Measurements from ENCODE around the gene ALDH2.
"Not testable (repeated sequence)": the region's sequence is repeated elsewhere in the genome, so short reads cannot be mapped to it uniquely, and the experiment has no call there.

Gene ALDH2

DNA sequence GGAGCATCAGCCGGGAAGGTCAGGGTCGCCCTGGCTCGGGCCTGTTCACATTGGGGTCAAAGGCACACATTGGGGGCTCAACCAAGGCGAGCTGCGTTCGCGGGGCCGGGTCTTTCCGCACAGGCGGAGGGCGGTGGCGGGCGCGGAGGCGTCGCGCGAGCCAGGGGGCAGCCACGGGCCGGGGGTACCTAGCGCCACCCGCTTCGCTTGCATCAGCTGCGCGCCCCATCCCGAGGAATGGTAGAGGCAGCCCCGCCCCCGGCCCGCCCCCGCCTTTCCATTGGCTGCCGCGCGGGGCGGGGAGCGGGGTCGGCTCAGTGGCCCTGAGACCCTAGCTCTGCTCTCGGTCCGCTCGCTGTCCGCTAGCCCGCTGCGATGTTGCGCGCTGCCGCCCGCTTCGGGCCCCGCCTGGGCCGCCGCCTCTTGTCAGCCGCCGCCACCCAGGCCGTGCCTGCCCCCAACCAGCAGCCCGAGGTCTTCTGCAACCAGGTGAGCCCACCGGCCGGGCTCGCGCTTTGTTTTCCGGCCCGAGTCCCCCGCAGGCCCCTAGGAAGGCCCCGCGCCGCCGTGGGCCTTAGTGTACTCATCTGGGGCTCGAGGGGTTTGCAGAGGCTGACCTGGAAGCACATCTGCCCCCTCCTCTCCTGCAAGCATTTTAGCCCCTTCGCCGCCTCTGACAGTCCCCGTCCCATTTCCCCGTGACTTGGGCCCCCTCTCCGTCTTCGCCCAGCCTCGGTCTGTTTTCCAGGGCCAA is at the start of gene ALDH2:
Gene ALDH2 (plus strand): TSS at position 326 of the 754 bp plus-strand sequence. CDS start 50 bp downstream, at position 376.
- no peak for DNase-seq (ENCODE audit: low read depth)

DNA sequence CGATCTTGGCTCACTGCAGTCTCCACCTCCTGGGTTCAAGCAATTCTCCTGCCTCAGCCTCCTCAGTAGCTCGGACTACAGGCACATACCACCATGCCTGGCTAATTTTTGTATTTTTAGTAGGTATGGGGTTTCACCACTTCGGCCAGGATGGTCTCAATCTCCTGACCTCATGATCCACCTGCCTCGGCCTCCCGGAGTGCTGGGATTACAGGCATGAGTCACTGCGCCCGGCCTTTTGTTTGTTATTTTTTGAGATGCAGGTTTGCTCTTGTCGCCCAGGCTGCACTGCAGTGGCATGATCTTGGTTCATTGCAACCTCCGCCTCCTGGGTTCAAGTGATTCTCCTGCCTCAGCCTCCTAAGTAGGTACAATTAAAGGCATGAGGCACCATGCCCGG is 47.4 kb upstream of the ALDH2 start:
- DNase-seq (ENCODE audit: low read depth): not testable (repeated sequence)

DNA sequence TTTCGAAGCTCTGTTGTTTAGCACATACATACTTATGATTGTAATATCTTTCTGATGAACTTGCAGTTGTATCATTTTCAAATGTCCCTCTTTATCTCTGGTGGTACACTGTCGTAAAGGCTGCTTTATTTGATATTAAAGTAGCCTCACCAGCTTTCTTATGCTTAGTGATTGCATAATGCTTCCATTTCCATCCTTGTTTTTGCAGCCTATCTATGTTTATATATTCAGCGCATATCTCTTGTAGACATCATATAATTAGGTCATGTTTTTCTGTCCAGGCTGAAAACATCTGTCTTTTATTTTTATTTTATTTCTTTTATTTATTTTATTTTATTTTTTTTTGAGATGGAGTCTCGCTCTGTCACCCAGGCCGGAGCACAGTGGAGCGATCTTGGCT is 46.3 kb upstream of the ALDH2 start:
- no peak for DNase-seq (ENCODE audit: low read depth)

DNA sequence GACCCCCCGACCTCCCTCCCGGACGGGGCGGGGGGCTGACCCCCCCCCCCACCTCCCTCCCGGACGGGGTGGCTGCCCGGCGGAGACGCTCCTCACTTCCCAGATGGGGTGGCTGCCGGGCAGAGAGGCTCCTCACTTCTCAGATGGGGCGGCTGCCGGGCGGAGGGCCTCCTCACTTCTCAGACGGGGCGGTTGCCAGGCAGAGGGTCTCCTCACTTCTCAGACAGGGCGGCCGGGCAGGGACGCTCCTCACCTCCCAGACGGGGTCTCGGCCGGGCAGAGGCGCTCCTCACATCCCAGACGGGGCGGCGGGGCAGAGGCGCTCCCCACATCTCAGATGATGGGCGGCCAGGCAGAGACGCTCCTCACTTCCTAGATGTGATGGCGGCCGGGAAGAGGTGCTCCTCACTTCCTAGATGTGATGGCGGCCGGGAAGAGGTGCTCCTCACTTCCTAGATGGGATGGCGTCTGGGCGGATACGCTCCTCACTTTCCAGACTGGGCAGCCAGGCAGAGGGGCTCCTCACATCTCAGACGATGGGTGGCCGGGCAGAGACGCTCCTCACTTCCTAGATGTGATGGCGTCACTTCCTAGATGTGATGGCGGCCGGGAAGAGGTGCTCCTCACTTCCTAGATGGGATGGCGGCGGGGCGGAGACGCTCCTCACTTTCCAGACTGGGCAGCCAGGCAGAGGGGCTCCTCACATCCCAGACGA is 42.9 kb upstream of the ALDH2 start:
- DNase-seq (ENCODE audit: low read depth): not testable (repeated sequence)

DNA sequence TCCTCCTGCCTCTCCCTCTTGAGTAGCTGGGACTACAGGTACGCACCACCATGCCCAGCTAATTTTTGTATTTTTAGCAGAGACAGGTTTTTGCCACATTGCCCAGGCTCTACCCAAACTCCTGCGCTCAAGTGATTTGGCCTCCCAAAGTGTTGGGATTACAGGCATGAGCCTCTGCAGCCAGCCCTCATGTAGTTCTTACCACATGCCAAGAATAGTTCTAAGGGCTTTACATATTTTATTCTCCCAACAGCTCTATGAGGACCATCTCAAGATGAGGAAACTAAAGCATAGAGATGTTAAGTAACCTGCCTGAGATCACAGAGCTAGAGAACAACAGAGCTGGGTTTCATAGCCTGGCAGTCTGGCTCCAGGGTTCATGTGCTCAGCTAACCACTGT is 37.9 kb upstream of the ALDH2 start:
- no peak for DNase-seq (ENCODE audit: low read depth)

DNA sequence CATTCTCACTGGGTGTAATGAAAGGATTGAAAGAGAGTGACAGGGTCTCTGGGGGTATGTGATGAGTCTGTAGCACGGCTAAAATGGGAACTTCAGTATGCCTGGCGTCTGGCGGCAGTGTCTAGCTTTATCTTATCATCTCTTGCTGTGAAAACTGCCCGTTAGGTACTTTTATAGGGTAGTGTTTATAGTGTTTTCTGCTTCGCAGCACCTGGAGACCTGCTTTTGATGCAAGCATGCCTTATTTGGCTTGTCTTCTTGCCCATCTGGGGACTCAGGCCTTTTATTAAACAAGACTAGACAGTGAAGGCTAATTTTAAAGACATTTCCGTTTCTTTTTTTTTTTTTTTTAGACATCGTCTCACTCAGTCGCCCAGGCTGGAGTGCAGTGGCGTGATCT is 36.3 kb upstream of the ALDH2 start:
- DNase-seq (ENCODE audit: low read depth): no peak

DNA sequence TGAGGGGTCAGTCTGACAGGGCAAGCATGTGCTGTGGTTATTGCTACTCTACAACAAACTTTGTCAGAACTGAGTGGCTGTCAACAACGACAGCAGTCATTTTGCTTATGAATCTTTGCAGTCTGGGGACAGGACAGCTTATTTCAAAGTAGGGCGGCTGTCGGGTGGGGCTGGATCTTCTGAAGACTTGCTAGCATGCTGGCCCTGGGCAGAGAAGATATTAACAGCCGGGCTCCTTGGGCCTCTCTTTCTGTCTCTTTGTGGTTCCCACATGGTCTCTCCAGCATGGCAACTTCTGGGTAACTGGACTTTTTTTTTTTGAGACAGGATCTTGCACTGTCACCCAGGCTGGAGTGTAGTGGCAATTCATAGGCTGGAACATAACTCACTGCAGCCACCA is 33.9 kb upstream of the ALDH2 start:
- DNase-seq (ENCODE audit: low read depth): no peak

DNA sequence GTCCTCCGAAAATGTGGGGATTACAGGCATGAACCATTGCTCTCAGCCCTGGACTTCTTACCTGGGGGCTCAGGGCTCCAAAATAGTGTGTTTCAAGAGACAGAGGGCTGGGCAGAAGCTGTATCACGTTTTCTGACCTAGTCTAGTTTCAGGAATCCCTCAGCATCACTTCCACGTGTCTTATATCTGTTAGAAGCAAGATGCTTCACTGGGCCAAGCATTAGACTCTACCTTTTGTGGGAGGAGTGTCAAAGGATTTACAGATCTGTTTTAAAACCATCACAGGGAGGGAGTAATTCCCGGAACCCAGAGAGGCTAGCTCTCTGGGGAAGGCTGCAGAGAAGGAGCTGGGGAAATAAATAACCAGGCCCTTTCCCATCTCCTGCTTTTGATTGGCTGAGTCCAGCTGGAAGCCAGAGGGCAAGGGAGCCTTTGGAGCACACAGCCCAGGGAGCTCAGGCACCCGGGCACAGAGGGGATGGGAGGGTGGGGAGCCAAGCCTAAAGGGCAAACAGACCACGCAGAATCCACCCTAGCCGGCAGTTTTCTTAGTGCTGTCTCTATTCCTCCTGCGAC is 33.3 kb upstream of the ALDH2 start:
- no peak for DNase-seq (ENCODE audit: low read depth)

DNA sequence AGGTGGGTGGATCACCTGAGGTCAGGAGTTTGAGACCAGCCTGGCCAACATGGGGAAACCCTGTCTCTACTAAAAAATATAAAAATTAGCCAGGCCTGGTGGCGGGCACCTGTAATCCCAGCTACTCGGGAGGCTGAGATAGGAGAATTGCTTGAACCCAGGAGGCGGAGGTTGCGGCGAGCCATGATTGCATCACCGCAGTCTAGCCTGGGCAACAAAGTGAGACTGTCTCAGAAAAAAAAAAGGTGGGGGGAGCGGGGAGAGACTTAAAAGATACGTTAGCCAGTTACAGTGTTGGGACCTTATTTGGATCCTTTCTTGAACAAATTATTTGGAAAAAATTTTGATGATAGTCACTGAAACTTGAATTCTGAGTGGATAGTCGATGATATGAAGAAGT is 27.2 kb upstream of the ALDH2 start:
- not testable (repeated sequence) for DNase-seq (ENCODE audit: low read depth)

DNA sequence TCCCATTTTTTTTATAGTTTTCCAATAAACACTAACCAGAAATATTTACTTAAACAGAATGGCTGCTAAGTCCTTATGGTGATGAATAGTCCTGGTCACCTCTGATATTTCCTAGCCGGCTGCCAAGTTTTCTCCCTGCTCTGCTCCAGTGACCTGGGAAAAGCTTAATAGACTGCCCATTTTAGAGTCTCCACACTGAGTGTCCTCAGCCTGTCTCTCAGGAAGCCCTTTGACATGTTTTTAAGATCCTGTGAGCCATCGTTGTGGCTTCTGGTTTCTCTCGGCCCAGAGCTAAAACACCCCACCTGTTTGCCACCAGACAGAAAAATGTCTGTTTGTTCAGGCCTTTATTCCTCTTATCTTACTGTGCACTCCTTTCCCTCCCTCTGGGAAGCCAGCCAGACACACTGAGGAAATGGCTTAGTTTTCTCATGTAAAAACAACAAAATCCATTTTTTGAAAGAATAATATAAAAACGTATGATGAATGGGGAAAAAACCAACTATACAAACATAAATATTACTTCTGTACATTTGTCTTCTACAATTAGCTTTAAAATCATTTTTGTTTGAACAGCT is 25.4 kb upstream of the ALDH2 start:
- DNase-seq (ENCODE audit: low read depth): no peak

DNA sequence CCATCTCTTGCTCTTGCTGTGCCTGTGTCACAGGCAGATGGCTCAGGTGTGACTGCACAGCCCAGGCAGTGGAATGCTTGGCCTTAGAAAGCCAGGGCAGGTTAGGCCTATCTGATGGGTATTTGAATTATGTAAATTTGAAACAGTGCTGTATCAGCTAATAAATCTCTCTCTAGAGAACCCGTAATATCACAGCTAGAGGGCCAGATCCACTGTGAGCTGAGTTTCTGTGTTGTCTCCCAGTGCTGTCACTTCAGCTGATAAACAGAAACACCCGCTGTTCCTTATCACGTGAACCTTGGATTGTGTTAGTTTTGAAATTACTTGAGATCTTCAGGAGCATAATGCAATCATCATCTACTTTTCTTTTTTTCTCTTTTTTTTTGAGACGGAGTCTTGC is 21.5 kb upstream of the ALDH2 start:
- DNase-seq (ENCODE audit: low read depth): no peak

DNA sequence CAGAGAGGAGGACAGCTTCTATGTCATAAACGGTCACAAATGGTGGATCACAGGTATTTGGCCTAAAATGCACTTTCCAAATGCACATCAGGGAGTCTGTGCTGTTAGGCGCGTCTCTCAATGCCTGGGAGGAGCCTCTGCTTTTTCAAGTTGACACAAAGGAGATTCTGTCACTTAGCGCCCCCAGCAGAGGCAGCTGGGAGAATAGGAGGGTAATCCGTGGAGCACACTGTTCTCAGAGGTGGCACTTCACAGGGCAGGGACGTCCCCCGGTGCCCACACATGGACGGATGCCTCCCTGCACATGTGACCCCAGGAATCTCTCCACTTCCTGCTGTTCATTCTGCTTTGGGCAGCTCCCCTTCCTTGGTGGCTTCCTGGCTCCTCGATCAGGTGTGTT is 19.4 kb upstream of the ALDH2 start:
- no peak for DNase-seq (ENCODE audit: low read depth)

DNA sequence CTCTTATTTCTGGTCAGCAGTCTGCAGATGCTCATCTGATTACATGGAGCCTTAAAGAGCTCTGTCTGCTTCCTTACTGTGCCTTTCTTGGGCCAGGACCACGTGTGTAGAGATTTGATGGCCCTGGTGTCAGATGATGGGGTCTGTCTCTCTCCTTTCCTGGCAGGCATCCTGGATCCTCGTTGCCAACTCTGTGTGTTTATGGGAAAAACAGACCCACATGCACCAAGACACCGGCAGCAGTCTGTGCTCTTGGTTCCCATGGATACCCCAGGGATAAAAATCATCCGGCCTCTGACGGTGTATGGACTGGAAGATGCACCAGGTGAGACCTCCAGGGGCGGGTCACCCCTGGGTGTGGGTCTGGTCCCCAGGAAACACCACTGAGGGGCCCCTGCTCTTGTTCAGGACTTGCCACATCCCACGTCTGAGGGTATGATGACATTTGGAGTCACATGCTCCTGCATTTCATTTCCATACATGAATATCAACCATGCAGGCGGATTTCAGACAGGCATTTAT is 18.5 kb upstream of the ALDH2 start:
- no peak for DNase-seq (ENCODE audit: low read depth)

DNA sequence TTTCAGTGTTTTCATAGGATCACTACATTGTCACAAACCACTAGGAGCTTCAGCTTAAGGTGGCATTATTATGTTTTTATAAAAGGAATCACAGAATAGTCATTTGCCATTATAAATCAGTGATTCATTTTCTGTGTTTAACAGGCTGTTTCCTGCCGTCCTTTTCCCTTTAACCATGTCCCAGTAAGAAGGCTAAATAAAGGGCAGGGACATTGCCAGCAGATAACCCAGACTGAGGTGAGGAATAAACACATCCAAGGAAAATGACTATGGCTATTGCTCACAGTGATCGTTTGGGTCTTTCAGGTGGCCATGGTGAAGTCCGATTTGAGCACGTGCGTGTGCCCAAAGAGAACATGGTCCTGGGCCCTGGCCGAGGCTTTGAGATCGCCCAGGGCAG is 17.9 kb upstream of the ALDH2 start:
- no peak for DNase-seq (ENCODE audit: low read depth)

DNA sequence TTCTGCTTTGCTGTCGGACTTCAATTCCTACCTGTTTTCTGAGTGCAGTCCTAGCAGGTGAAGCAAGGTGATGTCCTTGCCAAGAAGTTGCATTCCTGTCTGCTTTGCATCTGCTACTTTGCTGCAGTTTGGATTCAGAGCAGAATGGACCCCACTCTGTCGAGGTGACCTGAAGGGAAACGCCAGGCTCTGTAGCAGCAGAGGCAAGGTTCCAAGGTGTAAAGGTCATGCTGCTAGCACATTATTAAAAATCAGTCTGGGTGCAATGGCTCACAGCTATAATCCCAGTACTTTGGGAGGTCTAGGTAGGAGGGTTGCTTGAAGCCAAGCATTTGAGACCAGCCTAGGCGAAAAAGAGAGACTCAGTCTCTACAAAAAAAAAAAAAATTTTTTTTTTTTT is 17.3 kb upstream of the ALDH2 start:
- no peak for DNase-seq (ENCODE audit: low read depth)

DNA sequence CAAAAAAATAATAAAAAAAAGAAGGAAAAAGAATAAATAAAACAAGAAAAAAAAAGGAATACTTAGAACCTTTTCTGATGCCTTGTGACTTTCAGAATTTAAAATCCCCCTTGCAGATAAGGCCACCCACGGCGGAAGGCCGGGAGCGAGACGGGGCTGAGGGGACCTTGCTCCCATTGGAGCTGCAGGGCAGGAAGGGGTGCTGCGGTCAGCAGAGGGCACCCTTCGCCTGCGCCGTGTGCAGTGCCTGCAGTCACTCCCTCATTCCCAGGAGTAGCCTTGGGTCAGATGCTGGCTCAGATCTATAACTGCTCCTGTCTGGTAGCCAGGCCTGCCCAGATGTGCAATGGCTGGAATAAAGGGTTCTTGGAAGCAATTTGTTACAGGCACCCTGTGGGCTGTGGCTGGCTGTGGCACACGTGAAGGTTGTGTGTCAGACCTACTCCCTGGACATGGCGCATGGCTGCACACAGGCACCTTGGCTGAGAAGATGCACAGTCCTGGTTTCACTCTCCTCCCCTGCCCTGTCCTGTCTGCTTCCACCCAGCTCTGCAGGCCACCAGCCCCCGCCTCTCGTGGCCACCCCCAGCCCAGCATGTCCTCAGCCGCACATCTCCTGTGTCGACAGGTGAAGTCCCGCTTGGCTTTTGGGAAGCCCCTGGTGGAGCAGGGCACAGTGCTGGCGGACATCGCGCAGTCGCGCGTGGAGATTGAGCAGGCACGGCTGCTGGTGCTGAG is 13.4 kb upstream of the ALDH2 start:
- no peak for DNase-seq (ENCODE audit: low read depth)

DNA sequence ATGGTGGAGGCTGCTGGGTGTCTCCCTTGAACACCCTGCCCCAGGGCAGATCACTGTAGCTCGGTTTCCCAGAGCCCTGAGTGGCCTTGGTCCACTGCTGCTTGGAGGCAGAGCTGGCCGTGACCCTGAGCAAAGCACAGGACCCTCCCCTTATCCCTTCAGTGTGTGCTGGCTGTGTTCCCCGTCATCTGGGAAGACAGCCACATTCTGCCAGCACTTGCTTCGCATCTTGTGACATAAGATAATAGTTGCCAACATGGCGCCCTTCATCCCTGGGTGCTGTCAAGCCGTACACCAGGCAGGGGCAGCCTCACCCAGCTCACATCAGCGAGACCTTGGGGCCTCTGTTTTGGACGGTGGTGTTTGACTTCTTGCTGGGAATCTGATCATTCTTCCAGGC is 12.1 kb upstream of the ALDH2 start:
- no peak for DNase-seq (ENCODE audit: low read depth)

DNA sequence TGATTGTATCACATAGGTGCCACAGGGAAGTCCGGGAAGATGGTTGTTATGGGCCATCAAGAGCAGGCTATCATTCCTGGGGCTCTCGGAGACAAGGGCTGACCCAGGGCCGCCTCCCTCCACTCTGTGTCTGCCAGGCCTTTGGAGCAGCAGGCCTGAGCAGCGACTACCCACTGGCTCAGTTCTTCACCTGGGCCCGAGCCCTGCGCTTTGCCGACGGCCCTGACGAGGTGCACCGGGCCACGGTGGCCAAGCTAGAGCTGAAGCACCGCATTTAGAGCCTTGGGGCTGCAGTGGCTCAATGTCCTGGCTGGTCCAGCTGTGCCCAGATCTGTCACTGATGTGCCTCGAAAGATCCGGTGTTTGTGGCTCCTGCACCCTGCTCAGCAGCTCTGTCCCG is 10.5 kb upstream of the ALDH2 start:
- no peak for DNase-seq (ENCODE audit: low read depth)

DNA sequence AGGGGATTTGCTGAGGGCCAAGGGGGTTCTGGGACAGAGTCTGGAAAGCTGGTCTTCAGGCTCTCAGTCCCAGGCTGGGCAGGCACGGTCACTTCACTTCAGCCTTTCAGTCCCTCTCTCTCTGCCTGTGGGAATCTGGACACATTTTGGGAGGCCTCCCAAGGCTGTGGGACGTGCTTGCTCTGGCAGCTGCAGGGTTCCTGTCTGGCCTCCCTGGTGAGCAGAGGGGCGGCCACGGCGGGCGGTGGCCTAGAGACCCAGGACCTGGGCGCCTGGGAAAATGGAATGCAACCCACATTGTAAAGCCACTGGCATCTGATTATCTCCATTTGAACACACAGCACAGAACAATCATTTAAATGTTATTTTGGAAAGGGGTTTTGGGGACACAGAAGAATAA is 10.1 kb upstream of the ALDH2 start:
- no peak for DNase-seq (ENCODE audit: low read depth)

DNA sequence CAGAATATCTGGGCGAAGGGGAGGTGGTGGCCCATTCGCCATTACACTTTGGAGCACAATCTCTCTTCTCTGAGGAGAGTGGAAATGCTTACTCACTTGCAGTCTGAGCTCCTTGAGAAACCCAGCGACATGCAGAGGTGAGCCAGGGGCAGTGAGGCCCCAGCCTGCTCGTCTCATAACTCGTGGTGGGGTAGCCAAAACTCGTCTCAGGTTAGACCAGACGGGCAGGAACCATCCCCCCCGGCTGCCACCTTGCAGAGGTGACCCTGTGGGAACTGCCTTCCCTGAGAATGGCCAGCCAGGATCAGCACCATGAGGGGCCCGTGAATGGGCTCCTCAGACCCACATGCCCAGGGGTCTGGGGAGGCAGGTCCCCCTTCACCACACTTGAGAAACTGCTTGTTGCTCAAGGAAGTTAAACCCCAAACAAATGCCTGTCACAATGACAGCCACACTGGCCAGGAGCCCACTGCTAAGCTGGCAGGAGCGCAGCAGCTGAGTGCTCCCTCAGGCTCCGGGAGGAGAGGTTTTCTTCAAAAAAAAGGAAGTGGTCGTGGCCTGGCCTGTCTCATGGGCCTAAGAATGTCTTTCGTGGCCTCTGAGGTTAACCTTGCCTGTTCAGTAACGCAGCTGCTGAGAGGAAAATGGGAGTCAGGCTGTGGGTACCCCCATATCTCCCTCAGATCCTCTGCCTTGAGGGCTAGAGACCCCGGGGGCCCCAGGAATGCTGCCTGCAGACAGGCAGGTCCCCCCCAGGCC is 9.2 kb upstream of the ALDH2 start:
- DNase-seq (ENCODE audit: low read depth): no peak

DNA sequence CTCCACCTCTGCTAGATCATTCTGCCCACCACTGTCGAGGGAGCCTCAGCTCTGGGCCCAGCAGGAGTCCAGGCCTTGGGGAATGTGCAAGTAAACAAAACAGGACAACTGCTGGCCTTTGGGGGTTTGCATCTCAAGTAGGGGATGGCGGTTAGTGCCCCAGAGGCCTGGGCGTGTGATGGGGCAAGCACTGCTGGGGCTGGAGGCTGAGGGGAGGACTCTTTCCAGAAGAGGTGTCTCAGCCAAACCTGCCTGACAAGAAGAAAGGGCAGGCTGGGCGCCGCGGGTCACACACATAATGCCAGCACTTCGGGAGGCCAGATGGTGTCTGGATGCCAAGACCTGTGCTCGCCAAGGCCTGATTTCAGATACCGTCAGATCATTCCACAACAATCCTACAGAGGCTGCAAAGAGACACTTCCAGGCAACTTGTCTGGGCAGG is 8.6 kb upstream of the ALDH2 start:
- DNase-seq (ENCODE audit: low read depth): no peak
